Effector memory CD8-positive, alpha-beta T cell (primary cell): Measurements from ENCODE around the gene ZCCHC24.
"Not testable (repeated sequence)": the region's sequence is repeated elsewhere in the genome, so short reads cannot be mapped to it uniquely, and the experiment has no call there.

Experiments used
- ATAC-seq: fragments of 150-1000 bp; cut with Tn5 transposase; replicated peaks from 2 replicates; pipeline ENCODE4 v1.10.0; 2021; ENCODE audit warnings: mild to moderate bottlenecking, moderate library complexity
- DNase-seq, 3 experiments: peaks; one replicate each; pipeline ENCODE4 v3.0.0; 2021
- H3K27ac Mint-ChIP-seq, 2 donors: one replicate each; pipeline ENCODE4 v1.8.0; 2022; ENCODE audit warnings: mild to moderate bottlenecking in 2 of 2, mixed read lengths in 2 of 2, moderate library complexity in 2 of 2
- H3K27me3 Mint-ChIP-seq, 2 donors: one replicate each; pipeline ENCODE4 v1.8.0; 2022; ENCODE audit warnings: mixed read lengths in 2 of 2
- H3K36me3 Mint-ChIP-seq: one replicate; pipeline ENCODE4 v1.8.0; 2022; ENCODE audit warnings: mild to moderate bottlenecking, moderate library complexity, mixed read lengths; ENCODE audit not compliant: insufficient read depth
- H3K4me1 Mint-ChIP-seq, 2 donors: one replicate each; pipeline ENCODE4 v1.8.0; 2022; ENCODE audit warnings: low read depth in 2 of 2, mixed read lengths in 2 of 2
- H3K4me3 Mint-ChIP-seq, 2 donors: one replicate each; pipeline ENCODE4 v1.8.0; 2022; ENCODE audit warnings: mild to moderate bottlenecking in 2 of 2, mixed read lengths in 2 of 2, moderate library complexity in 2 of 2
- H3K9me3 Mint-ChIP-seq, 2 donors: one replicate each; pipeline ENCODE4 v1.8.0; 2022; ENCODE audit warnings: mixed read lengths in 2 of 2

Gene ZCCHC24

DNA sequence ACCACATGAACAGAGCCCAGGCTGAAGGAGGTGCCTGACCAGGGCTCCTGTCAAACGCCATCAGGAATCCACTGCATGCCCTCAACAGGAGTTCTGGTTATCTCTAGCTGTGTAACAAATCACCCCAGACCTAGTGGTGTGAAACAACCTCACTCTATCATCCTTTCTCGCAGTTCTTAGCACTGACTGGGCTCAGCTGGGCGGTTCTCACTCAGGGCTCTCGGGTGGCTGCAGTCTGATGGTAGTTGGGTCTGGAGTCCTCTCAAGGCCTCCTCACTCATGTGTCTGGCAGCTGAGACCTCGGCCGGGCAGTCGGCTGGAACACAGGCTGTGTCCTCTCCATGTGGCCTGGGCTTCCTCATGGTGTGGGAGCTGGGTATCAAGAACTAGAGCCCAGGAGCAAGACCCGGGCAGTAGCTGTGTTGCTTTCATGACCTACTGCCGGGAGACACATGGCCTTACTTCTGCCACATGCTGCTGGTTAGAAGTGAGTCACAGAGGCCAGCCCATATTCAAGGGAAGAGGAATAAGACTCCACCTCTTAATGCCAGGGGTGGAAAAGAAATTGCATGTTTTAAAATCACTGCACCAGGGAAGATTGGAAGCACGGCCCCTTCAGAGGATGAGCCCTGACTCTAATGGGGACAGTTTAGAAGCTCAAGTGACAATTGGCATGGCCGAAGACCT is 107.5 kb downstream of the ZCCHC24 start:
- not testable (repeated sequence) for DNase-seq, H3K4me3 Mint-ChIP-seq, H3K9me3 Mint-ChIP-seq, ATAC-seq, H3K27me3 Mint-ChIP-seq, H3K27ac Mint-ChIP-seq, H3K36me3 Mint-ChIP-seq
- H3K4me1 Mint-ChIP-seq: peaks cover 0 to 12% of the 10 kb centered on the region in 2 donors

DNA sequence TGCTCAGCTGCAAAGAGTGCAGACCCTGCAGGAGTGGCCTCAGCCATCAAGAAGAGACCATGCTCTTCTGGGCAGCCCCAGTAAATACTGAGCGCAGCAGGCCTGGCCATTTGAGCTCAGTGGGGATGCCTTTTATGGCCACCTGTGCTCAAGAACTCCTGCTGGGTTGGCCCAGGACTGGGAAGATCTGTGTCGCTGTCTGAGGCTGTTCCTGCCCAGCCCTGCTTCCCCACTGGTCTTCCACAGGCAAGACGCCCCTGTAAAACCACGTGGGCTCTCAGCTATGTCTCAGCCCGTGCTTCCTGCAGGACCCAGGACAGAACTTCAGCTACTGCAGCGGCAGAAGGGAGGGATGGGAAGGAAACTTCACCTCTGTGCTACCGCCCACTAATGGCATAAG is 108.7 kb downstream of the ZCCHC24 start:
- peaks cover 3 to 15% of the 10 kb centered on the region in 2 donors for H3K4me1 Mint-ChIP-seq
- H3K9me3 Mint-ChIP-seq: no peaks in the 10 kb centered on the region
- H3K27me3 Mint-ChIP-seq: no peaks in the 10 kb centered on the region
- peak overlapping the region in 1 of 2 donors; percentile 1 for H3K27ac Mint-ChIP-seq
- H3K36me3 Mint-ChIP-seq: peaks cover 2% of the 10 kb centered on the region
- DNase-seq (no peak), ATAC-seq (no peak)
- no peak overlapping the region for H3K4me3 Mint-ChIP-seq

DNA sequence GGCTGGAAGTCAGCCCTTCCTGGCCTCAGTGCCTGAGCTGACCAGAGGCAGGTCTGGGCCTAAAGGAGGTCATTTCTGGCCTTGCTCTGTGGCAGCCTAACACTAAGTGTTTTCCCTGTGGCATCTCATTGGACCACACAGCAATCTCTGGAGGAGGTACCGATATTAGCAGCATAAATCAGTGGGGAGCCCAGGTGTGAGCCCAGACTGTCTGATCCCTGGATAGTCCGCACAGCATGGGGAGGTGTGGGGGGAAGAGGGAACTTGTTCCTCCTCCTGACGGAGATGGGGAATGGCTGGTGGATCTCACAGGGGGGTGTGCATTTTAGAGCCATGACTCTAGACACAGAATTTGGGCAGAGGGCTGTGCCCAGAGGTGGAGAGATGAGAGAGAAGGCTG is 109.1 kb downstream of the ZCCHC24 start:
- DNase-seq: no peak
- peak overlapping the region in 1 of 2 donors; percentile 79 for H3K27ac Mint-ChIP-seq
- H3K36me3 Mint-ChIP-seq: peaks cover 2% of the 10 kb centered on the region
- H3K9me3 Mint-ChIP-seq: no peaks in the 10 kb centered on the region
- no peaks in the 10 kb centered on the region for H3K27me3 Mint-ChIP-seq
- H3K4me1 Mint-ChIP-seq: peaks cover 7 to 19% of the 10 kb centered on the region in 2 donors
- no peak overlapping the region for H3K4me3 Mint-ChIP-seq
- no peak for ATAC-seq

DNA sequence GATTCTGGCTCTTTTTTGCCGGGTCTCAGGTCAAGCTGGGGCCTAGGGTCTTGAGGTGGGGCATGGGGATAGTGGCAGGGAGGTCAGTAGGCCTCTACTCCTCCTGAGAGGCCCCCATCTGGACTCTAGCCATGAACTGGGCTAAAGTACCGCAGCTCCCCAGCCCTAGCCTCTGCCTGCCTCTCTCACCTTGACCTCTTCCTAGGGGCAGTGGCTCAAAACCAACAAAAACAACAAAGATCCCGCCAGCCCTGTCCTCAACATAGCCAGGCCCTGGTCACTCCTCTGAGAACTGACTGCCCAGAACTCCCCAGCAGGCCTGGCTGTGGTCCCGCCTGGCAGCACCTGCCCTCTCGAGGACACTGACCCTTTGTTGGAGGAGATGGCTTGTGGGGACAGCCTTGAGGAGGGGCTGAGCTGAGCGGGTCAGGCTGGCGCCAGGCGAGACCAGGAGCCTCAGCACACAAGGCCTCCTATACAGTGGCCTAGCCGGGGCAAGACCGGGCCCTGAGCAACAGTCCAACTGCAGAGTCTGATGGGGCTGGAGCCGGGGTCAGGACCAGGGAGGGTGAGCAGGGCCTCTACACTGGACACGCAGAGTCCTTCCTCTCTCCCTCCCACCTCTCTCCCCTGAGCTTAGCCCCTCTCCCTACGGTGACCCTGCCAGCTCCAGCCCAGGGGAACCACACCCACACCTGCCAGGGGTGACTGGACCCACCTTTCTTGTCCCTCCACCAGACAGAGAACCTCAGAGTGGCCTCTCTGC is 109.8 kb downstream of the ZCCHC24 start:
- Mint-ChIP-seq H3K27ac (peak overlapping the region; percentile 31 to 79), H3K36me3 (peaks cover 2% of the 10 kb centered on the region)
- no peak for DNase-seq

DNA sequence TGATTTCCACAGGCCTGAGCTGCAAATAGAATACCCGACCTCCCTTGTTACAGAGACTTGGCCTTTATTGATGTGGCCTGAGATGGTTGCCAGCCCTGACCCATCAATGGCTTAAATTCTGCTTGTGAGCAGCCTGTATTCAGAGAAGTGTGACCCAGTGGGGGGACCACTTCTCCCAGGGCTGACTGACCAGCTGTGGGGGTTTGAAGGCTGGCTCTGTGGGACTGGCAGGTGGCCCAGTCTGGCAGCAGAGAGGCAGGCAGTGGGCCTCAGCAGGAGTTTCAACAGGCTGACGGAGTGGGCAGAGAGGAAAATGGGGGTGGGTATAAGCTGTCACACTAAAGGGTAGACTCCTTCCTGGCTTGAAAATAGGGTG is 110.3 kb downstream of the ZCCHC24 start:
- Mint-ChIP-seq H3K27ac (peak overlapping the region in 1 of 2 donors; percentile 31), H3K36me3 (peaks cover 1% of the 10 kb centered on the region), H3K4me3 (no peak overlapping the region), H3K27me3 (no peaks in the 10 kb centered on the region), H3K4me1 (peaks cover 7 to 16% of the 10 kb centered on the region in 2 donors), H3K9me3 (no peaks in the 10 kb centered on the region)
- ATAC-seq: no peak
- no peak for DNase-seq

More for the DNA sequence above, 109.8 kb downstream of the ZCCHC24 start:
- no peak for ATAC-seq
- no peak overlapping the region for H3K4me3 Mint-ChIP-seq
- H3K4me1 Mint-ChIP-seq: peaks cover 7 to 17% of the 10 kb centered on the region in 2 donors
- no peaks in the 10 kb centered on the region for H3K9me3 Mint-ChIP-seq
- H3K27me3 Mint-ChIP-seq: no peaks in the 10 kb centered on the region

DNA sequence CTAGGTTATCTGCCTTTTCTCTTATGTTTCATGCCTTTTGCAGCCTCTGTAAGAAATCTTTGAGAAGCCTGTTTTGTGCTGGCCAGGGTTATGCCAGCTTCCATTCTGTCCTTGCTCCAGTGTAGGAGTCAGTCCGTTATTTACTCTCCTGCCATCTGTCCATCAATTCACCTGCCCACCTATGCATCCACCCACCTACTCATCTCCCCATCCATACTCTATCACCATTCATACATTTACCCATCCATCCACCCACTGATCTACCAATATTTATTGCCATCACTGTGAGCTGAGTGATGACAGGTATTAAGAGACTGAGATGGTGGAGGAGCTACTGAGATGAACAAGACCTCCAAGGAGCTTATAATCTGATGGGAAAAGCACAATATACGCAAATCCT is 110.9 kb downstream of the ZCCHC24 start:
- ATAC-seq (no peak), DNase-seq (no peak)
- peaks cover 7 to 16% of the 10 kb centered on the region in 2 donors for H3K4me1 Mint-ChIP-seq
- no peak overlapping the region for H3K27ac Mint-ChIP-seq
- H3K4me3 Mint-ChIP-seq: no peak overlapping the region
- H3K27me3 Mint-ChIP-seq: no peaks in the 10 kb centered on the region
- H3K36me3 Mint-ChIP-seq: no peaks in the 10 kb centered on the region
- H3K9me3 Mint-ChIP-seq: no peaks in the 10 kb centered on the region

DNA sequence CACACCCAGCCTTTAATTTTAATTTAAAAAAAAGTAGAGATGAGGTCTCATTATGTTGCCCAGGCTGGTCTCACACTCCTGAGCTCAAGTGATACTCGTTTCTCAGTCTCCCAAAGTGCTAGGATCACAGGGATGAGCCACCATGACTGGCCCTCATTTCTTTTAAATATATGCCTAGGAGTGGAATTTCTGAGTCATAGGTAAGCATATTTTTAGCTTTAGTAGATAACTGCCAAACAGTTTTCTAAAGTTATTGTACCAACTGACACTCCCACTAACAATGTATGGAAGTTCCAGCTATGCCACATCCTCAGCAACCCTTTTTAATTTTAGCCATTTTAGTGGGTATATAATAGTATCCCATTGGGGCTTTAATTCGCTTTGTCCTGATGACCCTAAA is 111.9 kb downstream of the ZCCHC24 start:
- no peaks in the 10 kb centered on the region for H3K9me3 Mint-ChIP-seq
- ATAC-seq (no peak), DNase-seq (no peak)
- H3K36me3 Mint-ChIP-seq: no peaks in the 10 kb centered on the region
- no peaks in the 10 kb centered on the region for H3K27me3 Mint-ChIP-seq
- H3K4me3 Mint-ChIP-seq: no peak overlapping the region
- peak overlapping the region in 1 of 2 donors; percentile 25 for H3K27ac Mint-ChIP-seq
- peaks cover 7 to 16% of the 10 kb centered on the region in 2 donors for H3K4me1 Mint-ChIP-seq

DNA sequence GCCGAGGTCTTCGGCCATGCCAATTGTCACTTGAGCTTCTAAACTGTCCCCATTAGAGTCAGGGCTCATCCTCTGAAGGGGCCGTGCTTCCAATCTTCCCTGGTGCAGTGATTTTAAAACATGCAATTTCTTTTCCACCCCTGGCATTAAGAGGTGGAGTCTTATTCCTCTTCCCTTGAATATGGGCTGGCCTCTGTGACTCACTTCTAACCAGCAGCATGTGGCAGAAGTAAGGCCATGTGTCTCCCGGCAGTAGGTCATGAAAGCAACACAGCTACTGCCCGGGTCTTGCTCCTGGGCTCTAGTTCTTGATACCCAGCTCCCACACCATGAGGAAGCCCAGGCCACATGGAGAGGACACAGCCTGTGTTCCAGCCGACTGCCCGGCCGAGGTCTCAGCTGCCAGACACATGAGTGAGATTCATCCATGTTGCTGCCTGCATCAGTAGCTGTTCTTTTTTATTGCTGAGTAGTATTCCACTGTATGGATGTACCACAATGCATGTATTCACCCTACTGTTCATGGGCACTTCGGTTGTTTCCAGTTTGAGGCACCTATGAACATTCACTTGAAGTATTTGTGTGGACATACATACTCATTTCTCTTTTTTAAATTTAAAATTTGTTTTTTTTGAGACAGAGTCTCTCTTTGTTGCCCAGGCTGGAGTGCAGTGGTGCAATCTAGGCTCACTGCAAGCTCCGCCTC is 112.7 kb downstream of the ZCCHC24 start:
- peaks cover 7 to 16% of the 10 kb centered on the region in 2 donors for H3K4me1 Mint-ChIP-seq
- ATAC-seq, H3K9me3 Mint-ChIP-seq, H3K36me3 Mint-ChIP-seq, H3K4me3 Mint-ChIP-seq, DNase-seq, H3K27me3 Mint-ChIP-seq, H3K27ac Mint-ChIP-seq: not testable (repeated sequence)
